Liver (tissue), 5 donors: ENCODE data around the gene MSMP. TPM values are rescaled to one million over a fixed set of nuclear protein-coding genes. Genes with fewer than 3 reads are reported as not detected.

Experiments
- polyA plus RNA-seq, 2 donors: library from polyadenylated mRNA; stranded (reverse) in 1 of 2; unstranded in 1 of 2; fragments of 200-250 nt in 1 of 2; fragments of >200 nt in 1 of 2; fragmentation: Nextera tagmentation in 1 of 2; extraction: Ambion mirVana in 1 of 2; gene quantifications; one replicate each; pipeline versions ENCODE4 v1.2.1 to v1.2.3, GENCODE V29; 2013 to 2015
- small RNA-seq: library from RNA; depleted of rRNA; stranded (forward); fragments of <200 nt; gene quantifications from one replicate; pipeline ENCODE3, GENCODE V24; 2014
- total RNA-seq, 2 donors: library from RNA; depleted of rRNA; stranded (reverse); fragments of >200 nt; gene quantifications; one replicate each; pipeline ENCODE4 v1.2.3, GENCODE V29; 2014
- donor health status: healthy.
- donor health status: healthy.
- donor health status: healthy.

The MSMP gene
- total and polyA plus RNA-seq, 4 donors: not detected

Small RNA genes lying within 50 kb of the gene (small RNA-seq; reads per million reads assigned to genes)
- gene MIR6853: not detected

Other genes starting within 250 kb of the MSMP start
- 1 to 10 TPM; 3.9 to 9.8 TPM for gene TESK1, start 149.0 kb downstream of the MSMP start, total RNA-seq
- gene TESK1, start 149.0 kb downstream of the MSMP start, polyA plus RNA-seq: 10 to 100 TPM in 1 of 2 donors, 1 to 10 TPM in 1; 3.7 to 12.5 TPM
- gene CD72, start 135.9 kb downstream of the MSMP start, total RNA-seq: 1 to 10 TPM; 4.7 to 5.7 TPM
- 1 to 10 TPM; 2.0 to 2.2 TPM for gene CD72, start 135.9 kb downstream of the MSMP start, polyA plus RNA-seq
- gene SIT1, start 103.3 kb downstream of the MSMP start, total RNA-seq: 1 to 10 TPM in 1 of 2 donors, under 1 TPM in 1; 0.25 to 1.1 TPM
- gene SIT1, start 103.3 kb downstream of the MSMP start, polyA plus RNA-seq: under 1 TPM; 0.17 to 0.44 TPM
- over 10,000 TPM in 1 of 2 donors, 1,000 to 10,000 TPM in 1; 5,304 to 67,037 TPM for gene RMRP, start 96.3 kb downstream of the MSMP start, total RNA-seq
- gene RMRP, start 96.3 kb downstream of the MSMP start, polyA plus RNA-seq: 10 to 100 TPM in 1 of 2 donors, 1 to 10 TPM in 1; 5.3 to 50.9 TPM
- gene CCDC107, start 96.0 kb downstream of the MSMP start, total RNA-seq: 1 to 10 TPM; 5.4 to 6.7 TPM
- 10 to 100 TPM; 14.2 to 20.2 TPM for gene CCDC107, start 96.0 kb downstream of the MSMP start, polyA plus RNA-seq
- gene ARHGEF39, start 89.1 kb downstream of the MSMP start, total RNA-seq: 1 to 10 TPM in 1 of 2 donors, under 1 TPM in 1; under 0.01 to 7.4 TPM
- gene ARHGEF39, start 89.1 kb downstream of the MSMP start, polyA plus RNA-seq: under 1 TPM; 0.74 TPM
- under 1 TPM; 0.47 to 0.67 TPM for gene CA9, start 80.3 kb downstream of the MSMP start, total RNA-seq
- 1 to 10 TPM in 1 of 2 donors, under 1 TPM in 1; 0.93 to 2.2 TPM for gene CA9, start 80.3 kb downstream of the MSMP start, polyA plus RNA-seq
- gene TPM2, start 64.4 kb downstream of the MSMP start, total RNA-seq: 10 to 100 TPM in 1 of 2 donors, 1 to 10 TPM in 1; 4.3 to 23.7 TPM
- 10 to 100 TPM in 1 of 2 donors, 1 to 10 TPM in 1; 4.2 to 31.4 TPM for gene TPM2, start 64.4 kb downstream of the MSMP start, polyA plus RNA-seq
- gene TLN1, start 22.1 kb downstream of the MSMP start, total RNA-seq: 100 to 1,000 TPM; 149 to 184 TPM
- gene TLN1, start 22.1 kb downstream of the MSMP start, polyA plus RNA-seq: 100 to 1,000 TPM in 1 of 2 donors, 10 to 100 TPM in 1; 24.5 to 102 TPM
- 10 to 100 TPM in 1 of 2 donors, 1 to 10 TPM in 1; 9.2 to 21.3 TPM for gene CREB3, start 21.6 kb downstream of the MSMP start, total RNA-seq
- gene CREB3, start 21.6 kb downstream of the MSMP start, polyA plus RNA-seq: 10 to 100 TPM; 14.9 to 21.4 TPM
- 10 to 100 TPM; 24.1 to 65.3 TPM for gene GBA2, start 5.0 kb downstream of the MSMP start, total RNA-seq
- gene GBA2, start 5.0 kb downstream of the MSMP start, polyA plus RNA-seq: 10 to 100 TPM; 24.5 to 27.1 TPM
- 10 to 100 TPM in 1 of 2 donors, 1 to 10 TPM in 1; 5.1 to 10.7 TPM for gene RGP1, start 5.0 kb downstream of the MSMP start, total RNA-seq
- 1 to 10 TPM; 2.6 to 6.6 TPM for gene RGP1, start 5.0 kb downstream of the MSMP start, polyA plus RNA-seq
- 10 to 100 TPM in 1 of 2 donors, 1 to 10 TPM in 1; 9.4 to 17.1 TPM for gene NPR2, start 37.3 kb upstream of the MSMP start, total RNA-seq
- gene NPR2, start 37.3 kb upstream of the MSMP start, polyA plus RNA-seq: 10 to 100 TPM in 1 of 2 donors, 1 to 10 TPM in 1; 8.6 to 13.0 TPM
- under 1 TPM; 0.25 to 0.56 TPM for gene SPAG8, start 58.0 kb upstream of the MSMP start, total RNA-seq
- gene SPAG8, start 58.0 kb upstream of the MSMP start, polyA plus RNA-seq: under 1 TPM; 0.14 TPM
- gene HINT2, start 60.8 kb upstream of the MSMP start, total RNA-seq: 10 to 100 TPM; 34.3 to 35.0 TPM
- 100 to 1,000 TPM; 117 to 176 TPM for gene HINT2, start 60.8 kb upstream of the MSMP start, polyA plus RNA-seq
- gene FAM221B, start 74.5 kb upstream of the MSMP start, total RNA-seq: not detected
- gene FAM221B, start 74.5 kb upstream of the MSMP start, polyA plus RNA-seq: under 1 TPM in 1 of 2 donors, not detected in 1; 0.35 TPM
- gene TMEM8B, start 75.0 kb upstream of the MSMP start, total RNA-seq: 1 to 10 TPM; 3.1 to 5.4 TPM
- gene TMEM8B, start 75.0 kb upstream of the MSMP start, polyA plus RNA-seq: 1 to 10 TPM; 1.1 to 2.3 TPM
- not detected for gene OR13J1, start 116.1 kb upstream of the MSMP start, total RNA-seq
- not detected for gene OR13J1, start 116.1 kb upstream of the MSMP start, polyA plus RNA-seq
- under 1 TPM; 0.08 to 0.09 TPM for gene HRCT1, start 151.9 kb upstream of the MSMP start, total RNA-seq
- gene HRCT1, start 151.9 kb upstream of the MSMP start, polyA plus RNA-seq: 1 to 10 TPM in 1 of 2 donors, under 1 TPM in 1; 0.44 to 2.9 TPM
- gene SPAAR, start 155.2 kb upstream of the MSMP start, total RNA-seq: 1 to 10 TPM in 1 of 2 donors, under 1 TPM in 1; 0.65 to 2.4 TPM
- gene SPAAR, start 155.2 kb upstream of the MSMP start, polyA plus RNA-seq: 1 to 10 TPM; 1.1 TPM
- not detected for gene OR2S2, start 203.9 kb upstream of the MSMP start, total RNA-seq
- not detected for gene OR2S2, start 203.9 kb upstream of the MSMP start, polyA plus RNA-seq